NAMALWA (cell line): ENCODE data around the gene SPDYE16.
A peak's percentile ranks its signal among the peaks of the same experiment; 100 is the strongest.
"Not testable (repeated sequence)": the region's sequence is repeated elsewhere in the genome, so short reads cannot be mapped to it uniquely, and the experiment has no call there.

Experiments
- DNase-seq: peaks from one replicate; pipeline ENCODE4 v3.0.0-alpha.2; 2015; ENCODE audit warnings: low spot score

SPDYE16 gene

GRCh38 chr7:76549855-76550248, 6.8 kb upstream of the SPDYE16 start:
- peak; percentile 20 for DNase-seq

- peak; percentile 98 for DNase-seq
Observed at GRCh38 chr7:76549025-76549854, 6.1 kb upstream of the SPDYE16 start.

- DNase-seq, result not testable (repeated sequence)
Observed at GRCh38 chr7:76531643-76532042, 11.5 kb downstream of the SPDYE16 start.

GRCh38 chr7:76526183-76526582, 16.9 kb downstream of the SPDYE16 start:
- DNase-seq, result not testable (repeated sequence)

- not testable (repeated sequence) for DNase-seq
Observed at GRCh38 chr7:76516932-76517331, 26.2 kb downstream of the SPDYE16 start.

- DNase-seq, result no peak
Observed at GRCh38 chr7:76515999-76516443, 27.1 kb downstream of the SPDYE16 start.

GRCh38 chr7:76514926-76515771, 27.9 kb downstream of the SPDYE16 start:
- peak; percentile 3 for DNase-seq

GRCh38 chr7:76513817-76514799, 29.0 kb downstream of the SPDYE16 start:
- peak; percentile 2 for DNase-seq

- DNase-seq, result peak; percentile 44
Observed at GRCh38 chr7:76512941-76513816, 29.9 kb downstream of the SPDYE16 start.

- DNase-seq, result not testable (repeated sequence)
Observed at GRCh38 chr7:76511911-76512885, 30.9 kb downstream of the SPDYE16 start.

- not testable (repeated sequence) for DNase-seq
Observed at GRCh38 chr7:76511200-76511910, 31.7 kb downstream of the SPDYE16 start.

- peak; percentile 17 for DNase-seq
Observed at GRCh38 chr7:76509931-76510877, 32.9 kb downstream of the SPDYE16 start, which contains the start of gene UPK3B. Gene UPK3B, plus strand, starts transcription at chr7:76510552. Its CDS starts 101 bp downstream, at chr7:76510653.

- DNase-seq, result peak; percentile 26
Observed at GRCh38 chr7:76507723-76508406, 35.2 kb downstream of the SPDYE16 start.

- DNase-seq, result not testable (repeated sequence)
Observed at GRCh38 chr7:76506643-76507042, 36.5 kb downstream of the SPDYE16 start.

- no peak for DNase-seq
Observed at GRCh38 chr7:76506081-76506440, 37.0 kb downstream of the SPDYE16 start.

- no peak for DNase-seq
Observed at GRCh38 chr7:76505168-76506080, 37.7 kb downstream of the SPDYE16 start.
